Fibroblast of skin of scalp (primary cell): ENCODE results near the gene RGS1. TPM values are rescaled to one million over a fixed set of nuclear protein-coding genes. Genes with fewer than 3 reads are reported as not detected.

Experiments
- DNase-seq: peaks from one replicate; pipeline ENCODE4 v3.0.0-alpha.2; 2013
- polyA plus RNA-seq, 2 experiments: library from polyadenylated mRNA; unstranded; fragments of 120-200 nt; gene quantifications; one replicate each; pipeline ENCODE4 v1.2.1, GENCODE V29; 2013; ENCODE audit not compliant: insufficient read length in 2 of 2

Gene RGS1
- not detected for polyA plus RNA-seq (2013, experiment 1 of 2; ENCODE audit: insufficient read length)
- 0.39 TPM for polyA plus RNA-seq (2013, experiment 2 of 2; ENCODE audit: insufficient read length)

GRCh38 chr1:192575499-192576189 lies at the start of gene RGS1:
Gene RGS1 (plus strand): TSS chr1:192575773. CDS start chr1:192575793, 20 bp downstream.
- DNase-seq, result no peak

GRCh38 chr1:192527111-192527795 lies 48.3 kb upstream of the RGS1 start:
- no peak for DNase-seq

- DNase-seq, result no peak
Observed at GRCh38 chr1:192527950-192528349, 47.6 kb upstream of the RGS1 start.

GRCh38 chr1:192529031-192529755 lies 46.4 kb upstream of the RGS1 start:
- DNase-seq, result no peak

DNA sequence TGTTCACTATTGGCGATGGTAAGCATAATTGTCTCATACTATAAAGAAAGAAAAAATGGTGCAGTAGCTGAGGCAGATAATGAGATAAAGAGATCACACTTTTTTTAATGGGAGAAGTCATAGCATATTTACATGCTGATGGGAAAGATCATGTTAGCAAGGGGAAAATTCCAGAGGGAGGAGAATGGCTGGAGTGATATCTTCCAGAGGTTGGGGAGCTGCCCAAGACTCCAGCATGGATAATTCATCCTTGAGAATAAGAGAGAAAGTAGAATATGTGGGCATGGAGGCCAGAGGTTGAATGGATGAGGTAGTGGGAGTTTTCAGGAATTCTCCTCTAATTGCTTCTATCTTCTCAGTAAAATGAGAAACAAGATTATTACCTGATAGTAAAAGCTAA lies 45.8 kb upstream of the RGS1 start:
- no peak for DNase-seq

DNA sequence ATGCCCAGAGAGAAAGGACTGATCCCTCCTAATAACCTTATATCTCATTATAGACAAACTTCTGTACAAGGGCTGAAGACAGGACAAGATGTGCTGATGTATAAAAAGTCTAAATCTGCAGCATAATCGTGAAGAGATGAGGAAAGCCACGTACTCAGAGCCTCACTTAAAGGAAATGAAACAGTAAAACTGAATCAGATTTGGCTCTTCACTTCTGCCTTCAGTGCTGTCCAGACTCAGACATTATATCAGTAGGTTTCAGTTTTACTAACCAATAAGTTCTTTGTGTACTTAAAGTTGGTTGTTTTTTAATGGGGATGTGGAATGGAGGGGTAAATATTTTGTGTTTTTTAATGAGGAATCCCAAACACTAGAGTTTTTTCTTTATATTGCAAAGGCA lies 45.3 kb upstream of the RGS1 start:
- no peak for DNase-seq

DNA sequence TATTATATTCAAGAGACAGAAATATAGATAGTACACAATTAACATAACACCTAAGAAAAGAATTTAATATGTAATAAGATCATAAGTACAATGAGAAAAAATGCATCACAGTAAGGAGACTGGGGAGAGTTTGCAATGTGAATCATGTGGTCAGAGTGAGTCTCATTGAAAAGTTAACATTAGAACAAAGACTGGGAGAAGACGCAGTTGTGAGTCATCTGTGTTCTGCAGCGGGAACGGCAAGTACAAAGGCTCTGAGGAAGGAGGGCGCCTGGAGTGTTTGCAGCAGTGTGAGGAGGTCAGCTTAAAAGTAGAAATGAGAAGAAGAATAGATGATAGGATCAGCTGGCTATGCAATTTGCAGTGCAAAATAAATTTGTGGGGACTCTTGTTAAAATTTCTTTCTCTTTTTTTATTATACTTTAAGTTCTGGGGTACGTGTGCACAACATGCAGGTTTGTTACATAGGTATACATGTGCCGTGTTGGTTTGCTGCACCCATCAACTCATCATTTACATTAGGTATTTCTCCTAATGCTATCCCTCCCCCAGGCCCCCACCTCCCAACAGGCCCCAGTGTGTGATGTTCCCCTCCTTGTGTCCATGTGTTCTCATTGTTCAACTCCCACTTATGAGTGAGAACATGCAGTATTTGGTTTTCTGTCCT lies 44.4 kb upstream of the RGS1 start:
- DNase-seq, result peak; percentile 81

GRCh38 chr1:192534666-192535065 lies 40.9 kb upstream of the RGS1 start:
- DNase-seq, result no peak

- no peak for DNase-seq
Observed at GRCh38 chr1:192535916-192536664, 39.5 kb upstream of the RGS1 start.

DNA sequence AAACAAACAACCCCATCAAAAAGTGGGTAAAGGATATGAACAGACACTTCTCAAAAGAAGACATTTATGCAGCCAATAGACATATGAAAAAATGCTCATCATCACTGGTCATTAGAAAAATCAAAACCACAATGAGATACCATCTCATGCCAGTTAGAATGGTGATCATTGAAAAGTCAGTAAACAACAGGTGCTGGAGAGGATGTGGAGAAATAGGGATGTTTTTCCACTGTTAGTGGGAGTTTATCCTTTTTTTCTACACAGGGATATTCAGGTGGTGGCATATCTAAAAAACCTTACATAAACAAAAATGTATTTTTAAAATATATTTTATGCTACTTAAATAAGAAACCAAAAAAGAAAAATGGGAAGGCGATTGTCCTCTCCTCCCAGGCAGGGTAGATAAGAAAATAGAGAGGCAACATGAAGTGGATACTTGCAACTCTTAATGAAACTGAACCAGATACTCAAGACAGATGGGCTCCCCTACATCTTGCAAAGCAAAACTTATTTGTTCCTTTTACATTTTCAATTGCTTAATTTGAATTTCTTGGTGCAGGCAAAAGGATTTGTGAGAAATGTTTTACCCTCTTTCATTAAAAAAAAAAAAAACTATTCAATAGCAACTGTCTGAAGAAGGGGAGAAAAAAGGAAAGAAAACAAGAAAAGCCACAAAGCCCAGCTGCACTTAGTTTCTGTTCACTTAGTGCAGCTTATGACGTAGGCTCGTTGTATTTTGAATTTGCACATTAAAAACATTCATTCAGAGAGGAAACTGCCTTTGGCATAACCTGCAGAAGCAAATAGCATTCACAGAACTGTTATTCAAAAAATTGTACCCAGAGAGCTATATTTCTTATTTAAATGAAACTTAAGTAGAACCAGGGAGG lies 36.9 kb upstream of the RGS1 start:
- peak; percentile 47 for DNase-seq

GRCh38 chr1:192539297-192540092 lies 36.1 kb upstream of the RGS1 start:
- peak; percentile 97 for DNase-seq

DNA sequence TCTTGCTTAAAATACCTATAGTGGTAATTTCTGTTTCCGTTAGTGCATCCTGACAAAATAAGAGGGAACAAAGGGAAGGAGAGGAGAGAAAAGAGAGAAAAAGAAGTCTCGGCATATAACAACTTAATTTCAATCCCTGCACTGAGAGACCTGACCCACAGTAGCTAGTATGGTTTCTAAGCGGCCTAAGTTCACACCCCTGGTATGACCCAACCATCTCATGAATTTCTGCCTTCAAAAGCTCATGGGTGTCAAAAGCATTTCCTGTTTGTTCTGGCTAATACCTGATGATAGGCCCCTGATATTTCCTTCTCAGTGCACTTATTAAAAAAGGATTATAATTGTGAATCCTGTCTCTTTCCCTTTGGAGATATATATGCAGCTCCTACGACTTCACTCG lies 32.1 kb upstream of the RGS1 start:
- DNase-seq, result no peak

GRCh38 chr1:192545896-192546521 lies 29.6 kb upstream of the RGS1 start:
- no peak for DNase-seq

- DNase-seq, result no peak
Observed at GRCh38 chr1:192546596-192547190, 28.9 kb upstream of the RGS1 start.

GRCh38 chr1:192547501-192547900 lies 28.1 kb upstream of the RGS1 start:
- no peak for DNase-seq

GRCh38 chr1:192549937-192550336 lies 25.6 kb upstream of the RGS1 start:
- no peak for DNase-seq

- DNase-seq, result peak; percentile 86
Observed at GRCh38 chr1:192550922-192551534, 24.5 kb upstream of the RGS1 start.

GRCh38 chr1:192552760-192553191 lies 22.8 kb upstream of the RGS1 start:
- no peak for DNase-seq

DNA sequence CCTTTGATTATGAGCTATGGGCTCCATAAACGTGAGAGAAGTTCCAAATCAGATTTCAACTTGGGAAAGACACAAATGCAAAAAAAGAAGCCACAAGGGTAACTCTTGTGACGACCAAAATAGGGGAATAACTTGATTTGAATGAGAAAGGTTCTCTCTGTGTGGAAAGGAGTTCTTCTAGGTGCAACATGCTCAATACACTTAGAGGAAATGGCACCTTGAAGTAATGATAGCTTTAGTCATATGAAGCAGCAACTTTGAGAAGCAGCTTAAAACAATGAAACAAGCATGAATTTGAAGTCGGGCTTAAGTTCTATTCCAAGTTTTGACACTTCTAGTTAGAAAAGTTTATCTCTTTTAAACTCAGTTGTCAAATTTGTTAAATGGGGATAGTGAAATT lies 21.8 kb upstream of the RGS1 start:
- DNase-seq, result no peak
